Fibroblast of skin of right quadriceps (primary cell): ENCODE data around the gene AGAP2.
"Not testable (repeated sequence)": the region's sequence is repeated elsewhere in the genome, so short reads cannot be mapped to it uniquely, and the experiment has no call there.

Experiments used
- DNase-seq: peaks from one replicate; pipeline ENCODE4 v3.0.0-alpha.2; 2013

The AGAP2 gene

GRCh38 chr12:57735198-57735855 is 3.2 kb downstream of the AGAP2 start:
- no peak for DNase-seq

GRCh38 chr12:57734591-57734990 is 4.0 kb downstream of the AGAP2 start:
- DNase-seq = no peak

DNA sequence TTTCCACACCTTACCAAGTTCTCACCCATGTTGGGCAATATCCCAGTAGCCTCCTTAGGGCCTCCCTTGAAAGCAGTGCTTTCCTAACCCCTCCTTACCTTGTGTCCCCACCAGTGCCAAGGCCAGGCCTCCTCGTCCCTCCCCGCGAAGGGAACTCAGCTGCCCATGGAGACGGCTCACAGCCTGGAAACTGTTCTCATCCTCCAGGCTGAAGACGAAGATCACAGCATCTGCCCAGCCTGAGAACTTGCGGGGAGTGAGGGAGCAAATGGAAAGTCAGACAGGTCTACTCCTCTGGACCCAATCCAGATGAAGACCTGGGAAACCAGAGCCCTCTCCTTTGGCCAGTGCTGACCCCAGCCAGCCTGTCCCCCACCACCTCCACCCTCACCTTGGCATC is 4.6 kb downstream of the AGAP2 start:
- DNase-seq = no peak

DNA sequence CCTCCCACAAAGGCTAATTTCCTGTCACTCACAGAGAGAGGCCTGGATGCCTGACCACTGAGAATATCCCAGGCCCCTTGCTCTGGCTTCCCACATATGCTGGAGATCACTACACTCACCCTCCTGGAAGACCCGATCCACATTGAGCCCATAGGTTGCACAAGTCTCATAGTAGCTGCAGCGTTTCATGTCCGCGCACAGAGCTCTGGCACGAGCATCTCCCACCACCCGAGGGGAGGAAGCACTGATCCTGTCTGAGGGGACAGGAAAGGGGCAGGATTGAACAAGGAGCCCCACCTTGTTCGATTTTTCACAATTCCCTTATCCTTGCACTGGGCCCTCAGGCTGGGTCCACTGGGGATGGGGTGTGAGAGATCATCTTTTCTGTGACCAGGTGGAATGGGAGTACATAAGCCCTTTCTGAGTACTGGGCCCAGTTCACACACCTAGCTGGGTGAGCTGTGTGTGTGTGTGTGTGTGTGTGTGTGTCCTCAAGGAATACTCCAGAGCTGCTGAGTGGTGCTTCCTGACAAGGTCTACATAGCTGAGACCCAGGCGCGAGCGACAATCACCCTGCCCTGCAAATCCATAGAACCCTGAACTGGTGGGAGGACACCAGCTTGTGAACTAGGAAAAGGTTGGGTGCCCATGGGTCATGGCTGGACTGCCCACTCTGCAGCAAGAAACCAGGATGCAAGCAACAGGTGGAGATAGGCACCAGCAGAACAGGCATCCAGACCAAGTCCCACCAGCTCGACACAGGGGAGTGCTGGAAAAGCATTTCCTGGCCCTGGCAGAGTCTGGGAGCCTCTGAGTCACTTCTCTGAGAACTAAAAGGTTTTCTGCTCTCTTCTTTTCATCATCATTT is 5.6 kb downstream of the AGAP2 start:
- no peak for DNase-seq

- DNase-seq = no peak
Observed at GRCh38 chr12:57732270-57732669, 6.3 kb downstream of the AGAP2 start.

DNA sequence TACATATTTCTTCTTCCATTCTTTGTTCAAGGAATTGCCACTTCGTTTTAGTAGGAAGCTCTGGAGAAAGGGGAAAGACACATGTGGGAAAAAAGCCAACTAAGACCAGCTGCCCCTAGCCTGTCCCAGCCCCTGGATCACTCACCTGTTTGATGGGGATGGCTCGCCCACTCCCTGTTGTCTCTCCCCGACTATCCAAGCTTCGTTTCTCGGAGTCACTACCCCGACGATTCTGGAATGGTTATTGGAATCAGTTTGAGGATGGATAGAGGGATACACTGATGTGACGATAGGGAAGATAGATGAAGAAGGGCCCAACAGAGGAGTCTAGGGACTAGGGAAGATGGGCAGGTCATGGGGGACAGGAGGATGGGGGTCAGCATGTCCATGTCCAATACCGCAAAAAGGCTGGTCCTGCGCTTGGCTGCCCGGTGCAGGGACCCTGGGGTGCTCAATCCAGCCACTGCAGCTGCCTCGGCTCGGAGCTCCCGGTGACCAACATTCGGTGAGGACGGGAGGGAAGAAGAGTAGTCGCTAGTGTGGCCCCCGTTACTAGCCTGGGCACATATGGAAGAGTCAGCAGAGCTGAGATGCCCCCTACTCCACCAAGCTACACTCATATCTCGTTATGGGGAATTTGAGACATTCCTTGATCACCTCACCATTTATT is 7.0 kb downstream of the AGAP2 start:
- no peak for DNase-seq

- no peak for DNase-seq
Observed at GRCh38 chr12:57730336-57731067, 8.0 kb downstream of the AGAP2 start.

DNA sequence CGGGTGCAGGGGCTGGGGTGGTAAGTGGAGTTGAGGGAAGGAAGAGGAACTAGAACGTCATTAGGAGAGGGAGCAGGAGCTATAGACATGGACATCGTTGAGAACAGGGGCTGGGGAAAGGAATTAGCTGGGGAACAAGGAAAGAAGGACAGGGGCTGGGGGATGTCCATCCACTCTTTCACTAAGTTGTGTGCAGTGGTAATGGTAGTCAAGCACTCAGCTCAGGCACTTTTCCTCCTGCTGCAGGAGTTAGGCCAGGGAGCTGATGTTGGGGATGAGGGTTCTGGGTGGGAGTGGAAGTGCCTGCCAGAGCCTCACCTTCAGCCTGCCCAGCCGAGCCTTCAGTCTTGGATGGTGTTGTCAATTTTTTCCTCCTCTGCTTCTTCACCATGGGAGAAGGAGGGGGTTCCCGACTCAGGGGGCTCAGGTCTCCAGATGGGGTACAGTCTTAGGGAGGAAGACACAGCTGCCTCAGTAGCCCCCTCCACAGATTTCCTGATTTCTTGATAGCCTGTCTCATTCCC is 9.2 kb downstream of the AGAP2 start:
- no peak for DNase-seq

- no peak for DNase-seq
Observed at GRCh38 chr12:57727758-57728395, 10.7 kb downstream of the AGAP2 start.

DNA sequence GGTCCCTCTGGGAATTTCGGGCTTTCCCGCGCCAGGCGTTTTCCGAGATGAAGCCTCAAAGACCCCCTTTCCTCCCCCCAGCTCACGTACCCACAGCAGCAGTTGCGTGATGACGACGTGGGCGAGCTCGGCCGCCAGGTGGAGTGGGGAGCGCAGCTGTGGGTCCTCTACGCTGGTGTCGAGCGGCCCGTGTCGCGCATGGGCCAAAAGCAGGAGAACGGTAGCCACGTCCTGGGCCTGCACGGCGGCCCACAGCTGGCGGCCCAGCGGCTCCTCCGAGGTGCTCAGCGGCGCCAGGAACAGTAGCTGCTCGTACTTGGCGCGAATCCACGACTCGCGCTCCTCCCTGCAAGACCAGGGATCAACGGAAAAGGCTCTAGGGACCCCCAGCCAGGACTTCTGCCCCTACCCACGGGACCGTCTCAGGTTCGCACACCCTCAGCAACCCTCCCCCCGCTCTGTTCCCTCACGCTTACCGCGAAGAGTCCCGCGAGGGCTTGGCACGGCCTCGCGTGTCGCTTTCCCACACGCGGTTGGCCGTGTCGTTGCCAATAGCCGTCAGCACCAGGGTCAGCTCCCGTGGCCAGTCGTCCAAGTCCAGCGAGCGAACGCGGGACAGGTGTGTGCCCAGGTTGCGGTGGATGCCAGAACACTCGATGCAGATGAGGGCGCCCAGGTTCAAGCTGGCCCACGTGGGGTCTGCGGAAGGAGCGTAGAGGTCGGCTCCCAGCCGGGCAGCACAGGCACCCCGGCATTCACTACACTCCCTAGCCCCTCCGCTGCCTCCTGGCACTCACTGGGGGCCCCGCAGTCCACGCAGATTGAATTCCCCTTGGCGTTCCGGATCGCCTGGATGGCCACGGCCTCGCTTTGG is 11.4 kb downstream of the AGAP2 start:
- no peak for DNase-seq

GRCh38 chr12:57726151-57726883 is 12.2 kb downstream of the AGAP2 start:
- DNase-seq = peak; percentile 85

DNA sequence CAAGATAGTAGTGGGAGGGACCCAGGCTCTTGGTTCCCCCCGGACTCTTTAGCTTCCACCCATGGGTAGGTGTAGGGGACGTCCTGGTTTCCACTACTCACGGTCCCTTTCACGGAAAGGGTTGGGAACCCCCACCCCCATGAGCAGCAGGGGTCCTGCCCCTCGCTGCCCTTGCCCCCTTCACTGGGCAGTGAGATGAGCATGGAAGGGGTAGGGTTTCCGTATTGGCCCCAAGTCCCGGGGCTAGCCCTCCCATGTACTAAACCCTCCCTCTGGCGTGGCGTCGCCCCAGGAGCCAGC is 12.7 kb downstream of the AGAP2 start:
- DNase-seq = no peak

- no peak for DNase-seq
Observed at GRCh38 chr12:57724936-57725740, 13.4 kb downstream of the AGAP2 start.

GRCh38 chr12:57724003-57724935 is 14.3 kb downstream of the AGAP2 start:
- no peak for DNase-seq

DNA sequence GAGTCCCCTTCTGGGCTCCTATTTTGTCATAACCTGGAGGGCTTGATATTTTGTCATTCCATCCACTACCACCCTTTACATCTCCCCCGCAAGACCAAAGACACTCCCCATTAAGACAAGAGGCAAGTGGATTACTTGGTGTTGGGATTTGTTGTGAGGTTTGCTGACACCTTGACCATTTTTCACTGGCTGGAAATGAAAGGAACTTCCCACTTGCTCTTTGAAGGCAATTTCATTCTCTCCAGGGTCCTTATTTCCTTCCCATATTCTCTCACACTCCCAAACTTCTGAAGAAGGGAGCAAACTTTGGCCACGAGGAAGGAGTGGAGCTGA is 14.9 kb downstream of the AGAP2 start:
- DNase-seq = no peak

DNA sequence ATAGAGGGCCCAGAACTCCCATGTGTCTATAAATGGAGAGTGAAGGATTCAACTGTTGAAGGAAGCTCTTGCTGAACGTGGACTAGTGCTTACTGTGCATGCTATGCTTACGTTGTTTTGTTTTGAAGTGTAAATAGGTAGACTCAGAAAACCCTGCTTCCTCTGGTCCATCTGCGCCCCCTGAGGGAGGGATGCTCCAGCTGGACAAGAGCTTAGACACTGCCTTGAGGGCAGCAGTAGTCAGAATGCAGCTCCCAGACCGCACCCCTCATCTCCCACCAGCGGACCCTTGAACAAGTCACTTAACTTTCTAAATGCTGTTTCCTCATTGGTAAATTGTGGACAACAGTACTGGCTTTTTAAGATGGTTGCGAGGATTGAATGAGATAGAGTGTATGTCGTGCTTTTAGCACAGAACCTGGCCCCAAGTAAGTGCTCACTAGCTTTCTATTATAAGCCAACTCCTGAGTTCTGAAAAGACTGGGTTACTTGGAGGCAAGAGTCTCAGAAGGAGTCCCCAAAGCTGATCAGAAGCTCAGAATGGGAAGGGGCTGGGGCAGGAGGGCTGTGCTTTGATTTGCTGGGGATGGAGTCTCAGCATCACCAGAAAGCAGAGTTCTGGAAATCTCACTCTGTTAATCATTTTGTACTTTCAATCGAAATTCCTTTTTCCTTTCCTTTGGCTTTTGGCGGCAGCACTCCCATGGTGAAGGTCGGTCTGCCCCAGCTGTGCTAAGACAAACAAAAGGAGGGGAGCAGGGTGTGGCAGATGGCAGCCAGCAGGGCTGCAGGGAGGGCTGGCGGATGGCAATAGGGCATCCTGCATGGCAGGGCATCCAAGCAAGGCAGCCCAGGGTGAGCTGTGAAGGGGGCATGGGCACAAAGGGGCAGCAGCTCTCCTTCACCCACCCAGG is 15.6 kb downstream of the AGAP2 start:
- no peak for DNase-seq

DNA sequence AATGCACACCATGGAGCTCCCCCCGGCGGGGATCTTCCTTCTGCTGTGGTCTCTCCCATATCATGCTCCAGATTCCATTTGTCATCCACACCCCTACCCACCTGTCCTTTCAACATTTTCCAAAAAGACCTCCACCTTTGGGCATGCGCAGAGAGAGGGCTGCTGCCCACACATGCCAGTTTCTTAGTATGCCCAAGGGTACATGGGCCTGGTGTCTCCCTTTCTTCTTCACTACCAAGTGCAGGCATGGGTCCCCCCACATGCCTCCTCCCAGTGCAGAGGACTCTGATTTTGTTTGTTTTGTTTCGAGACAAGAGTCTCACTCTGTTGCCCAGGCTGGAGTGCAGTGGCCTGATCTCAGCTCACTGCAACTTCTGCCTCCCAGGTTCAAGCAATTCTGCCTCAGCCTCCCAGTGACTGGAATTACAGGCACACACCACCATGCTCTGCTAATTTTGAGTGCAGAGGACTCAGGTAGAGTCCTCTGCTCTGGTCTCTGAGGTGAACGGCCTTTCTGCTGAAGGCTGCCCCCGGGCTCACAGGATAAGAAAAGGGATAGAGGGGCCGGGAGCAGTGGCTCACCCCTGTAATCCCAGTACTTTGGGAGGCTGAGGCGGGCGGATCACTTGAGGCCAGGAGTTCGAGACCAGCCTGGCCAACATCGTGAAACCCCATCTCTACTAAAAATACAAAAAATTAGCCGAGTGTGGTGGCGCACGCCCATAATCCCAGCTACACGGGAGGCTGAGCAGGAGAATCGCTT is 16.5 kb downstream of the AGAP2 start:
- not testable (repeated sequence) for DNase-seq
